Karpas-422 (cell line): ENCODE results near the gene TRMT13. TPM values are rescaled to one million over a fixed set of nuclear protein-coding genes. Genes with fewer than 3 reads are reported as not detected.
A peak's percentile ranks its signal among the peaks of the same experiment; 100 is the strongest.
"Not testable (repeated sequence)": the region's sequence is repeated elsewhere in the genome, so short reads cannot be mapped to it uniquely, and the experiment has no call there.

ENCODE experiments used
- DNase-seq: peaks from one replicate; pipeline ENCODE4 v3.0.0-alpha.2; 2015
- H2AFZ ChIP-seq: fragments of 200-600 bp; sonication (generic); 2 replicates; pipeline ENCODE4 v1.6.1; 2014; ENCODE audit warnings: antibody characterized with exemption, low read length, mixed read lengths
- H3K27ac ChIP-seq: fragments of 200-600 bp; sonication (generic); 2 replicates; pipeline ENCODE4 v1.5.1; 2014; ENCODE audit warnings: mild to moderate bottlenecking, low read length, moderate library complexity
- H3K27me3 ChIP-seq: fragments of 200-600 bp; sonication (generic); 2 replicates; pipeline ENCODE4 v1.6.1; 2014; ENCODE audit warnings: low read length, mixed read lengths
- H3K36me3 ChIP-seq: fragments of 200-600 bp; sonication (generic); 2 replicates; pipeline ENCODE4 v1.6.1; 2014; ENCODE audit warnings: low read length, mixed read lengths; ENCODE audit not compliant: insufficient read depth
- H3K4me1 ChIP-seq: fragments of 200-600 bp; sonication (generic); 2 replicates; pipeline ENCODE4 v1.6.1; 2014; ENCODE audit warnings: mild to moderate bottlenecking, low read length, mixed read lengths
- H3K4me2 ChIP-seq: fragments of 200-600 bp; sonication (generic); 2 replicates; pipeline ENCODE4 v1.6.1; 2014; ENCODE audit warnings: low read length, low read depth, mild to moderate bottlenecking; ENCODE audit not compliant: poor library complexity, severe bottlenecking
- H3K4me3 ChIP-seq: fragments of 200-600 bp; sonication (generic); 2 replicates; pipeline ENCODE4 v1.5.1; 2014; ENCODE audit warnings: mild to moderate bottlenecking, antibody characterized with exemption, low read length, mixed read lengths
- H3K79me2 ChIP-seq: fragments of 200-600 bp; sonication (generic); 2 replicates; pipeline ENCODE4 v1.6.1; 2014; ENCODE audit warnings: mild to moderate bottlenecking, low read length, mixed read lengths
- H3K9ac ChIP-seq: fragments of 200-600 bp; sonication (generic); 2 replicates; pipeline ENCODE4 v1.6.0; 2014; ENCODE audit warnings: low read length
- H3K9me2 ChIP-seq: fragments of 200-600 bp; sonication (generic), shearing (Covaris generic); replicated peaks from 2 replicates; pipeline ENCODE4 v1.6.0; 2014; ENCODE audit warnings: mild to moderate bottlenecking, low read length, moderate library complexity; ENCODE audit not compliant: insufficient read depth
- H3K9me3 ChIP-seq: fragments of 300-700, 200-600 bp; sonication (generic); 2 replicates; pipeline ENCODE4 v1.6.1; 2014; ENCODE audit warnings: low read length, mixed read lengths
- H4K20me1 ChIP-seq: fragments of 200-600 bp; sonication (generic); 2 replicates; pipeline ENCODE4 v1.6.1; 2014; ENCODE audit warnings: mild to moderate bottlenecking, antibody characterized with exemption, low read length, low read depth; ENCODE audit not compliant: insufficient read depth
- small RNA-seq: library from RNA; depleted of rRNA; stranded (forward); fragments of <200 nt; gene quantifications from one replicate; pipeline ENCODE3, GENCODE V24; 2014
- total RNA-seq: library from RNA; depleted of rRNA; stranded (reverse); fragments of >200 nt; shearing (Covaris generic); gene quantifications from 2 replicates; pipeline ENCODE4 v1.2.3, GENCODE V29; 2014; ENCODE audit warnings: low replicate concordance; rRNA removed

TRMT13 gene
- total RNA-seq, 1 experiment from 2014 or later = 71.1 TPM

- H2AFZ ChIP-seq = no peak overlapping the region
- H3K4me1 ChIP-seq = peaks cover 33% of the 10 kb centered on the region
- no peak overlapping the region for H3K4me3 ChIP-seq
- no peaks in the 10 kb centered on the region for H3K27me3 ChIP-seq
- H3K4me2 ChIP-seq = no peak overlapping the region
- H3K36me3 ChIP-seq = no peaks in the 10 kb centered on the region; the same call in 1 of the 2 replicates
- H3K79me2 ChIP-seq = no peaks in the 10 kb centered on the region
- 0 out of 2 replicates have a peak overlapping the region, but pooled peaks have one; percentile 15 for H3K27ac ChIP-seq
- no peaks in the 10 kb centered on the region for H4K20me1 ChIP-seq
- no peaks in the 10 kb centered on the region for H3K9me2 ChIP-seq
- no peak overlapping the region for H3K9ac ChIP-seq
- H3K9me3 ChIP-seq = no peaks in the 10 kb centered on the region
- DNase-seq = no peak
These were observed 55.7 kb downstream of the TRMT13 start for GRCh38 chr1:100188617-100189016.

GRCh38 chr1:100198596-100198995 is 65.6 kb downstream of the TRMT13 start:
- no peak for DNase-seq
- H2AFZ ChIP-seq = no peak overlapping the region

GRCh38 chr1:100200060-100200459 is 67.1 kb downstream of the TRMT13 start:
- not testable (repeated sequence) for H3K9me2 ChIP-seq, H3K27me3 ChIP-seq, H3K27ac ChIP-seq, DNase-seq, H3K4me3 ChIP-seq, H3K4me2 ChIP-seq, H3K9ac ChIP-seq, H3K4me1 ChIP-seq, H2AFZ ChIP-seq, H4K20me1 ChIP-seq, H3K9me3 ChIP-seq
- peaks cover 12% of the 10 kb centered on the region; the same call in 1 of the 2 replicates for H3K79me2 ChIP-seq
- peaks cover 42% of the 10 kb centered on the region for H3K36me3 ChIP-seq

More at GRCh38 chr1:100198596-100198995, 65.6 kb downstream of the TRMT13 start:
- Histone ChIP-seq H3K9ac (no peak overlapping the region), H3K27me3 (no peaks in the 10 kb centered on the region), H3K9me2 (no peaks in the 10 kb centered on the region), H3K4me1 (no peaks in the 10 kb centered on the region), H3K9me3 (no peaks in the 10 kb centered on the region), H4K20me1 (no peaks in the 10 kb centered on the region), H3K4me2 (no peak overlapping the region), H3K27ac (no peak overlapping the region), H3K79me2 (peaks cover 12% of the 10 kb centered on the region; the same call in 1 of the 2 replicates), H3K36me3 (peaks cover 47% of the 10 kb centered on the region), H3K4me3 (no peak overlapping the region)

Small RNAs within 50 kb of the gene (small RNA-seq; reads per million reads assigned to genes)
- 0.43 reads per million, percentile 6 among the genes with 10 or more reads in this experiment for gene AC093019.1
- gene RPL23AP90 = not detected

Other genes with a start within 250 kb of the TRMT13 start
- 25.1 and 66.2 TPM in 2 replicates for gene SLC35A3, start 163.2 kb upstream of the TRMT13 start, total RNA-seq
- 8.4 and 14.8 TPM in 2 replicates for gene SASS6, start 233 bp upstream of the TRMT13 start, total RNA-seq
- 3.5 and 5.2 TPM in 2 replicates for gene LRRC39, start 45.1 kb downstream of the TRMT13 start, total RNA-seq
- gene DBT, start 116.7 kb downstream of the TRMT13 start, total RNA-seq = 7.3 and 13.1 TPM in 2 replicates
- 59.5 and 77.0 TPM in 2 replicates for gene RTCA, start 133.1 kb downstream of the TRMT13 start, total RNA-seq
- 24.7 and 25.7 TPM in 2 replicates for gene CDC14A, start 219.3 kb downstream of the TRMT13 start, total RNA-seq